AG04449 (cell line): ENCODE data around the gene PRKG1.
A peak's percentile ranks its signal among the peaks of the same experiment; 100 is the strongest.

ENCODE experiments used
- CTCF ChIA-PET: fragments of 350-600 bp; formaldehyde crosslinking; extraction: SDS; loops from one replicate; lab custom pipeline; 2021; ENCODE audit warnings: antibody characterized with exemption; lab: Yijun Ruan, JAX
- POLR2A ChIA-PET: fragments of 400-600, 350-600 bp; formaldehyde crosslinking; extraction: SDS; loops from one replicate; lab custom pipeline; 2020; ENCODE audit warnings: antibody characterized with exemption, inconsistent platforms; lab: Yijun Ruan, JAX
- DNase-seq: peaks from one replicate; pipeline ENCODE4 v3.0.0-alpha.2; 2010; ENCODE audit warnings: low read depth, low spot score
- H3K4me3 ChIP-seq: 2 replicates; pipeline ENCODE4 v1.5.1; 2011; ENCODE audit warnings: low read depth, mild to moderate bottlenecking, control low read depth, low read length
- CTCF ChIP-seq: IDR thresholded peaks from one replicate; pipeline ENCODE4 v1.5.1; 2011; ENCODE audit warnings: mild to moderate bottlenecking, moderate library complexity, low read length, control low read depth, inconsistent platforms; ENCODE audit not compliant: insufficient read depth; ENCODE audit errors: missing control alignments

Gene PRKG1

GRCh38 chr10:51479711-51480110 is 405.4 kb downstream of the PRKG1 start:
- H3K4me3 ChIP-seq = no peak overlapping the region
- ChIA-PET CTCF (no interaction called here), POLR2A (no interaction called here)
- no peak for TF ChIP-seq CTCF
- no peak for DNase-seq

DNA sequence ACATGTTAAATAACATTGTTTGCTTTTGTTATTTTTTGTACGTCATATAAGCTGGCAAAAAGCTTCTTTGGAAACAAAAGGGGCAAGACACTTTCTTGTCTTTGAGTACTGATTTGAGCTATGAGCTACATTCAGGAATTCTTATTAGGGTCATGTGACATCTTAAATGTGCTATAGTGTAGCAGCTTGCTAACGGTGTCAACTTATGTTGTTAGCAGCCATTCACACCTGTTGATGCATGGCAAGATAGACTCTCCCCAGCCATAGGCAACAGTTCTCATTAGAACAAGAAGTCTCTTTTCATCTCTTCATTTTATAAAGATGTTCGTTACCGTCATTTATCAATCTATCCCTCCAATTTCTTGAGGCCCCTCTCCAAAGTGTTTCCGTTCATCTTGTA is 411.4 kb downstream of the PRKG1 start:
- no peak for TF ChIP-seq CTCF
- POLR2A ChIA-PET = no interaction called here
- CTCF ChIA-PET = interaction anchor here (1.0 kb wide), 2 partner anchors 10 to 16 kb away, joined by 3 read pairs; no protein-coding TSS in a partner anchor
- no peak for DNase-seq
- H3K4me3 ChIP-seq = no peak overlapping the region

GRCh38 chr10:51487576-51487975 is 413.3 kb downstream of the PRKG1 start:
- TF ChIP-seq CTCF = no peak
- no peak overlapping the region for H3K4me3 ChIP-seq
- ChIA-PET POLR2A (no interaction called here), CTCF (no interaction called here)
- DNase-seq = no peak

DNA sequence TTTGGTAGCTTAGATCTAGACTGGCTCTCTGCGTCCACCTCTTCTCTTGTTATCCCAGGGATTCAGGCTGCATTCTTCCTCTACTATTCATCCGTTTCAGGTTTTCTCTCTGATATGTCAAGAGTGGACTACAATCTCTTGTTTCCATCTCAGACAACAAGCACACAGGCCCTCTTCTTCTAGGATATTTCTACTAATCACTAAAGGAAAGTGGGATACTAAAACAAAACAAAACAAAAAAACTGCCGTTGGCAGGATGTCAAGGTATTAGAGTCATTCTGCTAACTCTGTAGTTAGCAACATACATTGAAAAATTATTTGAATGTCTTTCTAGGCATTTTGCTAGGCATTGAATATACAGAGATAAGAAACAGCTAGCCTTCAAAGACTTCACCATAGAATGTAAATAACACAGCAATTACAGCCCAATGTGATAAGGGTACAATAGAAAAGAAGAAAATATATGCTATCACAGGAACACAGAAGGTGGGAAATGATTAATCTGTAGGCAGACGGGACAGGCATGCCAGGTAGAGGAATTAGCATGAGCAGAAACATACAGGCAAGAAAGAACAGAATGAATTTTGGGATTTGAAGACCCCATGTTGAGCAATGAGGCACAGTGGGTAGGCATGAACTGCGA is 414.6 kb downstream of the PRKG1 start:
- TF ChIP-seq CTCF = no peak
- no peak overlapping the region for H3K4me3 ChIP-seq
- ChIA-PET CTCF (interaction anchor here (0.6 kb wide), 1 partner anchor 498 kb away, joined by 3 read pairs; no protein-coding TSS in a partner anchor), POLR2A (no interaction called here)
- DNase-seq = no peak

GRCh38 chr10:51498424-51498823 is 424.1 kb downstream of the PRKG1 start:
- CTCF ChIA-PET = no interaction called here
- no peak overlapping the region for H3K4me3 ChIP-seq
- DNase-seq = no peak
- POLR2A ChIA-PET = no interaction called here
- TF ChIP-seq CTCF = no peak

DNA sequence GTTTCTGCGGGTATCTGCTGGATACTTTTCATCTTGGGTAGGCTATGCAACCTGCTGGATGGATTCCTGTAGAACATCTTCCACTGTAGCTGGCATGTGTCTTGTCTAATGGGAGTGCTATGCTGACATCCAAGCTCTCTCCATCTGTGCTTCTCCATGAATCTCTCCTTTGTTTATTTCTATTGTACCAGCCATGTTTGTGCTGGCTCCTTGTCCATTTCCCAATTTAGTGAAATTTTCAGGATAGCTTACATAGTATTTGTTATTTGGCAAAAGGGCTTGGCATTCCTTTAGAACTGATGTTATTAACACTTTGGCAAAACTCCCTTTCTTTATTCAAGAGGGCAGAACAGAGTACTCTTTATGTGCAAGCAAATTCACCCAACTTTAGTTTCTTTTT is 427.1 kb downstream of the PRKG1 start:
- ChIA-PET CTCF (no interaction called here), POLR2A (no interaction called here)
- DNase-seq = peak; percentile 26
- H3K4me3 ChIP-seq = no peak overlapping the region
- no peak for TF ChIP-seq CTCF
